Sigmoid colon (tissue), 7 donors: ENCODE measurements around the gene FOXC1. TPM values are rescaled to one million over a fixed set of nuclear protein-coding genes. Genes with fewer than 3 reads are reported as not detected.

Source experiments
- DNase-seq: peaks from one replicate; pipeline ENCODE4 v3.0.0-alpha.2; 2019
- H3K27ac ChIP-seq, 4 donors: fragments of 200-600 bp; sonication (generic); one replicate each; pipeline ENCODE4 v1.5.1; 2016 to 2019; ENCODE audit warnings: mild to moderate bottlenecking in 1 of 4
- H3K27me3 ChIP-seq, 3 donors: fragments of 200-600 bp; sonication (generic); one replicate each; pipeline ENCODE4 v1.5.1; 2019; ENCODE audit warnings: mild to moderate bottlenecking in 1 of 3
- H3K36me3 ChIP-seq, 4 donors: fragments of 200-600 bp; sonication (generic); one replicate each; pipeline ENCODE4 v1.5.1; 2016 to 2019
- H3K4me1 ChIP-seq, 4 donors: fragments of 200-600 bp; sonication (generic); one replicate each; pipeline ENCODE4 v1.5.1; 2017 to 2019
- H3K4me3 ChIP-seq, 4 donors: fragments of 200-600 bp; sonication (generic); one replicate each; pipeline ENCODE4 v1.5.1; 2017 to 2019; ENCODE audit warnings: mild to moderate bottlenecking in 2 of 4, moderate library complexity in 1 of 4
- H3K9me3 ChIP-seq, 4 donors: fragments of 200-600 bp in 3 of 4; sonication (generic) in 3 of 4; one replicate each; pipeline versions ENCODE4 v1.5.1 to v1.6.1; 2013 to 2019
- EP300 ChIP-seq, 4 donors: sonication (generic); formaldehyde crosslinking; IDR thresholded peaks; one replicate each; pipeline ENCODE4 v1.6.1; 2017; ENCODE audit warnings: antibody characterized with exemption in 4 of 4
- POLR2A ChIP-seq, 2 donors: fragments of 450-650 bp; IDR thresholded peaks; one replicate each; pipeline ENCODE4 v1.6.1; 2016; ENCODE audit warnings: antibody characterized with exemption in 2 of 2, mild to moderate bottlenecking in 2 of 2, moderate library complexity in 2 of 2
- POLR2AphosphoS5 ChIP-seq, 4 donors: sonication (generic); formaldehyde crosslinking; IDR thresholded peaks; one replicate each; pipeline ENCODE4 v1.6.1; 2017; ENCODE audit warnings: antibody characterized with exemption in 4 of 4
- WGBS, 2 donors: extraction: QIAGEN DNeasy Blood & Tissue Kit; methylation state at CpG; one replicate each; pipeline ENCODE4 v1.1.7; 2013; 5-methylcytosine and 5-hydroxymethylcytosine counted together
- intact Hi-C: fragments of 100-400 bp; cut with DNase I; formaldehyde crosslinking; loops from one replicate; pipeline ENCODE4 v1.15.1; 2023
- polyA plus RNA-seq, 3 donors: library from polyadenylated mRNA; stranded (reverse); fragments of 200-250 nt; gene quantifications; one replicate each; pipeline ENCODE4 v1.2.3, GENCODE V29; 2013
- total RNA-seq, 4 donors: library from RNA; depleted of rRNA; stranded (reverse); fragments of >200 nt; gene quantifications; one replicate each; pipeline ENCODE4 v1.1.0, GENCODE V29; 2016
- TF ChIP-seq, protein P1 (sequence below), 4 experiments: fragments of 450-650 bp in 3 of 4; fragments of 200-600 bp in 1 of 4; IDR thresholded peaks; one replicate each; pipeline ENCODE4 v1.5.1; 2016 to 2019; ENCODE audit warnings: antibody characterized with exemption in 4 of 4, mild to moderate bottlenecking in 3 of 4, moderate library complexity in 2 of 4
- donor health status: healthy with polysubstance abuse.
- donor health status: Bipolar disorder and iron deficiency.
- donor health status: healthy.

The FOXC1 gene
- total and polyA plus RNA-seq, 7 donors: 0.60 to 3.0 (median 1.6) TPM; not detected in 1

- Histone ChIP-seq H3K4me3 (no peak overlapping the region), H3K27ac (no peak overlapping the region), H3K27me3 (peaks cover 22 to 77% (median 65%) of the 10 kb centered on the region in 3 donors), H3K36me3 (no peaks in the 10 kb centered on the region), H3K4me1 (peaks cover 0 to 21% (median 18%) of the 10 kb centered on the region in 4 donors), H3K9me3 (no peaks in the 10 kb centered on the region)
- DNase-seq: no peak
- TF ChIP-seq, protein P1, sequence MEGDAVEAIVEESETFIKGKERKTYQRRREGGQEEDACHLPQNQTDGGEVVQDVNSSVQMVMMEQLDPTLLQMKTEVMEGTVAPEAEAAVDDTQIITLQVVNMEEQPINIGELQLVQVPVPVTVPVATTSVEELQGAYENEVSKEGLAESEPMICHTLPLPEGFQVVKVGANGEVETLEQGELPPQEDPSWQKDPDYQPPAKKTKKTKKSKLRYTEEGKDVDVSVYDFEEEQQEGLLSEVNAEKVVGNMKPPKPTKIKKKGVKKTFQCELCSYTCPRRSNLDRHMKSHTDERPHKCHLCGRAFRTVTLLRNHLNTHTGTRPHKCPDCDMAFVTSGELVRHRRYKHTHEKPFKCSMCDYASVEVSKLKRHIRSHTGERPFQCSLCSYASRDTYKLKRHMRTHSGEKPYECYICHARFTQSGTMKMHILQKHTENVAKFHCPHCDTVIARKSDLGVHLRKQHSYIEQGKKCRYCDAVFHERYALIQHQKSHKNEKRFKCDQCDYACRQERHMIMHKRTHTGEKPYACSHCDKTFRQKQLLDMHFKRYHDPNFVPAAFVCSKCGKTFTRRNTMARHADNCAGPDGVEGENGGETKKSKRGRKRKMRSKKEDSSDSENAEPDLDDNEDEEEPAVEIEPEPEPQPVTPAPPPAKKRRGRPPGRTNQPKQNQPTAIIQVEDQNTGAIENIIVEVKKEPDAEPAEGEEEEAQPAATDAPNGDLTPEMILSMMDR (IDR thresholded peaks at IDR 0.05): no peak
- TF ChIP-seq EP300 (IDR thresholded peaks at IDR 0.05): no peak
- TF ChIP-seq POLR2AphosphoS5 (IDR thresholded peaks at IDR 0.05): no peak
- no peak for TF ChIP-seq POLR2A (IDR thresholded peaks at IDR 0.05)
- intact Hi-C loops: no loop called here
- 62 to 72% methylated on average over 3 of the region's 3 CpGs for WGBS, 2 donors
Measured at GRCh38 chr6:1600063-1600763, 9.5 kb upstream of the FOXC1 start.

GRCh38 chr6:1600764-1601157, 9.0 kb upstream of the FOXC1 start:
- no peak for TF ChIP-seq POLR2AphosphoS5 (IDR thresholded peaks at IDR 0.05)
- TF ChIP-seq, protein P1 (IDR thresholded peaks at IDR 0.05): no peak
- no peak for TF ChIP-seq POLR2A (IDR thresholded peaks at IDR 0.05)
- no peak for TF ChIP-seq EP300 (IDR thresholded peaks at IDR 0.05)
- Histone ChIP-seq H3K36me3 (no peaks in the 10 kb centered on the region), H3K4me3 (no peak overlapping the region), H3K9me3 (no peaks in the 10 kb centered on the region), H3K4me1 (peaks cover 0 to 26% (median 21%) of the 10 kb centered on the region in 4 donors), H3K27me3 (peaks cover 25 to 77% (median 65%) of the 10 kb centered on the region in 3 donors), H3K27ac (no peak overlapping the region)
- 15 to 52% methylated on average over 15 of the region's 15 CpGs for WGBS, 2 donors
- no peak for DNase-seq
- intact Hi-C loops: no loop called here

GRCh38 chr6:1601158-1602048, 8.3 kb upstream of the FOXC1 start:
- 20 to 28% methylated on average over 60 of the region's 60 CpGs for WGBS, 2 donors
- Histone ChIP-seq H3K27me3 (peaks cover 30 to 77% (median 67%) of the 10 kb centered on the region in 3 donors), H3K27ac (no peak overlapping the region), H3K4me3 (no peak overlapping the region), H3K9me3 (no peaks in the 10 kb centered on the region), H3K4me1 (peaks cover 0 to 22% (median 17%) of the 10 kb centered on the region in 4 donors), H3K36me3 (no peaks in the 10 kb centered on the region)
- TF ChIP-seq POLR2AphosphoS5 (IDR thresholded peaks at IDR 0.05) (no peak), POLR2A (IDR thresholded peaks at IDR 0.05) (no peak)
- no peak for DNase-seq
- intact Hi-C loops: loop anchor here (2.0 kb wide), 1 partner anchor 753 kb away; no protein-coding TSS in a partner anchor

DNA sequence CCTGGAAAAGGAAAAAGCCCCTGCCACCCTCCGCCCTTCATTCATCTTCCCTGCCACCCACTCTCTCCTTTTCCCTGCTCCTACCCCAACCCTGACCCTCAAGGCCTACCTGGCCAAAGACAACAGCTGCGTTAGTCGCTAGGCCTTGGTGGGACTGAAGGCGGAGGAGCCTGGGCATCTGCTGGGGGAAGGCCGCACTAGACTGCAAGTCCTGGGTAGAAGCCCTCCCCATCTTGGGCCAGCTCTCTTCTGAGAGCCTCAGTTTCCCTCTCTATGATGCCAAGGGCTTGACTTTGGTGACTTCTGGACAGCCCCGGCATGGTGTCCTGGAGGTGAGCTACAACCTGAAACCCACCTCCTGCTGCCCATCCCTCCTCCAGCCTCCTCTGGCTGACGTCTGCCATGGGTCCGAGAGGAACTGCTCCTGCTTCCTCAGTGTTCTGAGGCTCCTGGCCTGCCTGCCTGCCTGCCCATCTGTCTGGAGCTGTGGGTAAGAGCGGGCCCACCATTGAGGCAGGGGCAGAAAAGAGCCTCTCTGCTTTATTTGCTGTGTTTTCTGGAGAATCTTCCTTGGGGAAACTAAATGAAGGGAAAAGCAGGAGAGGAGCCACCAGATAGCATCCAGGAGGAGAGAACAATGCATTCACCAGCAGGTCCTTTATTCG, 7.5 kb upstream of the FOXC1 start:
- Histone ChIP-seq H3K4me3 (no peak overlapping the region), H3K27me3 (peaks cover 37 to 83% (median 75%) of the 10 kb centered on the region in 3 donors), H3K9me3 (no peaks in the 10 kb centered on the region), H3K36me3 (no peaks in the 10 kb centered on the region), H3K4me1 (peaks cover 0 to 28% (median 19%) of the 10 kb centered on the region in 4 donors), H3K27ac (no peak overlapping the region)
- WGBS, 2 donors: 94 to 96% methylated on average over 10 of the region's 10 CpGs
- DNase-seq: no peak
- intact Hi-C loops: loop anchor here (2.0 kb wide), 1 partner anchor 753 kb away; no protein-coding TSS in a partner anchor
- TF ChIP-seq POLR2A (IDR thresholded peaks at IDR 0.05) (no peak), EP300 (IDR thresholded peaks at IDR 0.05) (no peak)
- TF ChIP-seq, protein P1 (IDR thresholded peaks at IDR 0.05): no peak
